GM18505 (cell line): Measurements from ENCODE around the gene FTO.

Experiments used
- ATAC-seq: cut with Tn5 transposase; IDR thresholded peaks from one replicate; pipeline ENCODE4 v1.9.1; 2021; ENCODE audit not compliant: unreplicated experiment
- POLR2A ChIP-seq: IDR thresholded peaks from 4 replicates; pipeline ENCODE4 v1.6.1; 2011; ENCODE audit warnings: borderline replicate concordance; ENCODE audit not compliant: insufficient read depth, insufficient read length; ENCODE audit errors: extremely low read depth

Gene FTO

DNA sequence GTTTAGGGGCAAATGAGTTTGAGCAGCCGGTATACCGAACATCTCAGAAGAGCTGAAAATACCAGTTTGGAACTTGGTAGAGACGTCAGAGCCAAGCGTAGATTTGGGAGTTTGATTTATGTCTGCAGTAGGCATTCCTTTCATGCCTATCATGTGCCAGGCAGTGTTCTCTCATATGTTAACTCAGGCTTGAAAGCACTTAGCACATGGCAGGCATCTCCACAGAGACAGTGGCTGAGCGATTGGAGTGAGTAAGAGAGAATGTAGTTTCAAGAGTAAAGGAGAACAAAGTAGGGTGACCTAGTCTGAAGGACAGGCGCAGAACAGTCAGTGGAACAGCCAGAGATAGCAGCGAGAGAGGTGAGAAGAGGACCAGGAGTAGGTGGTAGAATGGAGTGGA, 207.0 kb downstream of the FTO start:
- ATAC-seq: no peak
- no peak for TF ChIP-seq POLR2A

GRCh38 chr16:53911513-53911912, 207.6 kb downstream of the FTO start:
- TF ChIP-seq POLR2A: no peak
- ATAC-seq: no peak

DNA sequence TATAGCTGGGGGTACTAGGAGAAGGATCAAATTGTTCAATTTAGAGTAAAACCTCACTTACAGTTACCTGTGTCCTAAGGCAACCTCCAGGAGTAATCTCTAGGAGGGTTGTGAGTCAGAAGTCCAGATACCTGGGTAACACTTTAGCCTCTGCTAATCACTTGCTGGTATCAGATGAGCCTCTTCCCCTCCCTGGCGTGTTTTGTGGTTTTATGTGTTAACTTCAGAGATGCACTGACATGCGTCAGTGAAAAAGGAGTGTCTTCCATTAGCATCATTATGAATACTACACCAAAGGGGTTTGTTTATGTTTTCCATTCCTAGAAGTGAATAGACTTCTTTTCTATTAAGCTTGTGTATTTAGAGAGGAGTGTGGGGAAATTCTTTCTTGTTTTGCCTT, 208.2 kb downstream of the FTO start:
- TF ChIP-seq POLR2A: no peak
- ATAC-seq: peak; percentile 66

DNA sequence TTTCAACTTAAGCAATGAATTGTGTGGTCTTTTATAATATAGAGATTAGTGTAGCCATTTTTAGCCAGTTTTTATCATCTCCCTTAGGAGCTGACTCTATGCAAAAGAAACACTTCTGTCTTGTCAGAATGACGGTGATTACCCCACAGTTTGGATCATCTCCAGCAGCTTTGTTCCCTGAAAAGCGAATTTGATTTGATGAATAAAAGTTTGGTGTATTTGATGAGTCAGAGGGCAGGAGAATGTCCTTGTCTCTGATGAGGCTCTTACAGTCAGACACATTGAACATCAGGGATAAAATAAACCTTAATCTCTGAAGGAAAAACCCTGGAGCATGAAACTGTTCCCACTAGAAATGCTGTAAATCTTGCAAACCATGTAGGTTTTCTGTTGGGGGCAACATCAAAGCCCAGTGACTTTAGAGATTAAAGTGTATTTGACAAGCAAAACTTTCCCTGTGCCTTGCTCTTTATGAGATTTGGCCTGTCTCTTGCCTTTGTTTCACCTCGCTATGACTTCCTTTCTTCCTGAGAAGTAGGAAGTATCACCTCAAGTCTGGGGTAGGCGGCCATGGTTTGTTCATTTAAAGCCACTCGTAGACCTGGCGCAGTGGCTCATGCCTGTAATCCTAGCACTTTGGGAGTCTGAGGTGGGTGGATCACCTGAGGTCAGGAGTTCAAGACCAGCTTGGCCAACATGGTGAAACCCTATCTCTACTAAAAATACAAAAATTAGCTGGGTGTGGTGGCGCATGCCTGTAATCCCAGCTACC, 209.3 kb downstream of the FTO start:
- no peak for TF ChIP-seq POLR2A
- no peak for ATAC-seq

DNA sequence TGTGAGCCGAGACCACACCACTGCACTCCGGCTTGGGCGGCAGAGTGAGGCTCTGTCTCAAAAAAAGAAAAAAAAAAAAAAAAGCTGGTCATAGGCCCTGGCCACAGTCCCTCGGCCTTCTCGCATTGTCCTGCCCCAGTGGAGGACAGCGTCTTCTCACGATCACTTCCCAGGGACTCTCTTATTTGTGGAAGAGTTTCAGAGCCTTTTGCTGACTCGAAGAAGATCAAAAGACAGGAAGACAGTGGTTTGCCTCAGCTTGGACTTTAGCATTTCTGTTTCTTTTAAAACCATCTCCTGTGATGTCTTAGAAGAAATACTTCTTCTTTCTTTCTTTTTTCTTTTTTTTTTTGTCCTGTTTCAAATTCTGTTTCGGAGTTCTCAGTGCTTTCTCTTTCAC, 210.0 kb downstream of the FTO start:
- no peak for ATAC-seq
- no peak for TF ChIP-seq POLR2A

DNA sequence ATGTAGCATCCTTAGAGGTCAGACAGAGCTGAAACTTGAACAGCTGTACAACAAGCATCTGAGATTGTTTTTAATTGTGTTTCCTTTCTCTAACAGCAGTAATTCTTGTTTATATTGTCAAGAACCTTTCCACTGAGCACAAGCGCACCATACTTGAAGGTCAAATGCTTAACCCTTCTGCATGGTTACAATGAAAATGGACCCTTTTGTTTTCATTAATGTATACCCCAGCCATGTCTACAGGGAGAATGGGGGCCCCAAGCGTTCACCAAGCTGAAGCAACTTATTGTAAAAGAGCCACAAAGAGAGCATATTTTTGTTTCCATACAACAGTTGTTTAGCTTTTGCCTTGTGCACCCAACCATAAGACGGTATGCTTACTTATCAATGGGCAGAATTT, 210.8 kb downstream of the FTO start:
- no peak for TF ChIP-seq POLR2A
- ATAC-seq: no peak

GRCh38 chr16:53915452-53916160, 211.7 kb downstream of the FTO start:
- ATAC-seq: no peak
- no peak for TF ChIP-seq POLR2A

DNA sequence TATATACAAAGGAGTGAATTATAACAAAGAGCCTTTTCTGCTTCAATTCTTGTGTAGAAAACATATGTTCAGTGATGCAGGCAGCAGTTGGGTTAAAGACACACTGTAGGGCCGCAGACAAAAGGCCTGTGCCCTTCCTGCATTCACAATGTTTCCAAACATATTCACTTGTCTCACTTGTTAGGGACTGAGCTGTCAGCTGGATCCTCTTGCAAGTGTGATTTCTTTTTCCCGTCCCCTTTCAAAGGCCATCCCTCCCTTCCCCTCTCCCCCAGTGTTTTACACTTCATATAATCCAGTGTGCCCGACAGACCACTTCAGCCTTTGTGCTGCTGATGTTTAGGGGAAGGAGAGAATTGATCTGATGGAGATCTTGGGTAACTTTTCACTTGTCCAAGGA, 217.0 kb downstream of the FTO start:
- ATAC-seq: no peak
- TF ChIP-seq POLR2A: no peak

DNA sequence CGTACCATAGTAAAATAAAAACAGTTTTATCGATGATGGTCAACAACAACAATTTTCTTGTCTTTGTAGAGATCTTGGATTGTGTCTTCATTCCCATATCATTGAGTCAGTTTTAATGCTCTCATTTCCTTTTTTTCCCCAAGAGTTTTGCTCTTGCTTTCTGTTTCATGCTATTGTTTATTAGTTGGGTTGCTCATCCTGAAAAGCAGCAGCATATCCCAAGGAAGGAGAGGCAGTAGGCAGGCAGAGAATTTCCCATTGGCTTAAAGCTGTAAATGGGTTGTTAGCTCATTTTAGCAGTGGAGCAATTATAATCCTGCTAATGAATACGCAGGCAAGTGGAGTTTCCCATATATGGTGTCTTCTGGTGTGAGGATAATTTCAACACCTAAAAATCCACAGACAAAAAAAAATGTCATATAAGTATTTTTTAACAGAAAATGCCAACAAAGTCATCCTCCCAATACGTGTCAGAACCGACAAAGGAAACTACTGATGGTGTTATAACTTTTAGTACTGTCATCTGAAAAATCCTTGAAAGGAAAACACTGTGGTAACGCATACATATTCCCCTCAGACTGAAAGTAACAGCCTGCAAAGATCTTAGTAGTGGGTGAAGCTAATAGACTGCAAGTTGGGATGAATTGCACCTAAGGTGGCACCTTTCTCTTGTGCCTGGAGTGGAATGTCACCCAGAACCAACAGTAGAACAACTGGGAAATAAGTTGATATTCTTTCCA, 218.3 kb downstream of the FTO start:
- ATAC-seq: no peak
- TF ChIP-seq POLR2A: no peak

GRCh38 chr16:53922807-53923571, 219.0 kb downstream of the FTO start:
- no peak for ATAC-seq
- no peak for TF ChIP-seq POLR2A

DNA sequence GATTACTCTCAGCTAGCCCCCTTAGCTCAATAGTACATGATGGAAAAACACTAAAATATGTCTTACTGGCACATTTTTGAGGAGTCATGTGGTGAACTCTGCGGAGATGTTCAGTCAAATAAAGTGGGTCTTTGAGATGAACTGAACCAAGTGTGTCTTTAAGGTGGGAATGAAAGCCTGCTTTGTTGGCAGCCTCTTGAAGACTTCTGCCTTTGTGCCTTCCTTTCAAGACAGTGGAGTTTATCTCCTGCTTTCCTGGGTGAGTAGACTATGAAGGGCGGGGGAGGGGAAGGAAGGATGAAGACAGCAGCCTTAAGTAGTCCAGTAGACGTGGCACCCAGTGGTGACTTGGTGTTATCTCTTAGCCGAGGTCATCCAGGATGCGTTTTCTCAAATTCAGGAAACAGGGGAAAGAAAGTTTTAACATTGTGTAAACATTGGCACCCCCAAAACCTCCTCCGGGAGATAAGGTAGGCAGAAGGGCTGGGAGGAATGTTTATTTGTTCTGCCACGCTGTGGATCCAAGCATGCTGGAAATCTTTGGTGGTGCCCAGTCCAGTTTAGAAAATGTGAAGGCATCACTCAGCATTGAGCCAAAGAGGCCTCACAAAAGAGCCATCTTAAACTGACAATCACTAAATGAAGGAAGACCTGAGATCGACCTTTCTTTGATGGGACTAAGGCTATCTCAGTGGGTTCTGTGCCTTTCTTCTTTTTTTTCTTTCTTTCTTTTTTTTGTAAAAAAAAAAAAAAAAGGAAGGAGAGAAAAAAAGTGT, 220.6 kb downstream of the FTO start:
- no peak for TF ChIP-seq POLR2A
- no peak for ATAC-seq

GRCh38 chr16:53925107-53925410, 221.1 kb downstream of the FTO start:
- ATAC-seq: no peak

GRCh38 chr16:53925526-53925925, 221.6 kb downstream of the FTO start:
- ATAC-seq: no peak
- TF ChIP-seq POLR2A: no peak

More at GRCh38 chr16:53925107-53925410, 221.1 kb downstream of the FTO start:
- TF ChIP-seq POLR2A: no peak

- ATAC-seq: no peak
- no peak for TF ChIP-seq POLR2A
Measured at GRCh38 chr16:53926209-53926608, 222.3 kb downstream of the FTO start.
